Prostate gland (tissue), 2 donors: ENCODE results near the gene ITPRID2.

Source experiments
- CTCF ChIP-seq, 4 experiments: fragments of 200-600 bp in 2 of 4; fragments of 450-650 bp in 2 of 4; sonication (generic) in 2 of 4; IDR thresholded peaks; 1 replicate in 3 of 4; 2 replicates in 1 of 4; pipeline ENCODE4 v1.5.1; 2016 to 2019; ENCODE audit warnings: antibody characterized with exemption in 4 of 4, mild to moderate bottlenecking in 2 of 4, moderate library complexity in 2 of 4
- POLR2A ChIP-seq: fragments of 450-650 bp; IDR thresholded peaks from one replicate; pipeline ENCODE4 v1.6.1; 2016; ENCODE audit warnings: antibody characterized with exemption, mild to moderate bottlenecking

GRCh38 chr2:181877181-181877664 is 14.3 kb upstream of the ITPRID2 start:
- TF ChIP-seq POLR2A = no peak
- no peak for TF ChIP-seq CTCF (IDR thresholded peaks at IDR 0.05)
